Neural crest cell (in vitro differentiated cells): ENCODE data around the gene PPP2R1B. TPM values are rescaled to one million over a fixed set of nuclear protein-coding genes. Genes with fewer than 3 reads are reported as not detected.

ENCODE experiments used
- DNase-seq: peaks from one replicate; pipeline ENCODE4 v3.0.0; 2021; ENCODE audit warnings: low read depth, mixed read lengths, low spot score
- H3K27ac Mint-ChIP-seq: one replicate; pipeline ENCODE4 v1.8.0; 2021; ENCODE audit warnings: mild to moderate bottlenecking, mixed read lengths; ENCODE audit not compliant: unreplicated experiment
- H3K27me3 Mint-ChIP-seq: 2 replicates; pipeline ENCODE4 v1.8.0; 2021; ENCODE audit warnings: low read depth, mild to moderate bottlenecking, mixed read lengths
- H3K36me3 Mint-ChIP-seq: 2 replicates; pipeline ENCODE4 v1.8.0; 2021; ENCODE audit warnings: low read depth, mild to moderate bottlenecking, mixed read lengths
- H3K4me1 Mint-ChIP-seq: 2 replicates; pipeline ENCODE4 v1.8.0; 2021; ENCODE audit warnings: mixed read lengths
- H3K4me3 Mint-ChIP-seq: one replicate; pipeline ENCODE4 v1.8.0; 2021; ENCODE audit warnings: mild to moderate bottlenecking, mixed read lengths
- H3K9me3 Mint-ChIP-seq: 2 replicates; pipeline ENCODE4 v1.8.0; 2021; ENCODE audit warnings: mixed read lengths
- CTCF ChIP-seq: fragments of 200-600 bp; sonication (generic); conservative IDR thresholded peaks from 2 replicates; pipeline ENCODE4 v1.5.0; 2021; ENCODE audit warnings: antibody characterized with exemption, mild to moderate bottlenecking
- total RNA-seq: library from RNA; stranded (reverse); gene quantifications from 2 replicates; pipeline ENCODE4 v1.2.1, GENCODE V29; 2021

Gene PPP2R1B
- total RNA-seq, 1 donor from 2014 or later: 80.4 TPM

GRCh38 chr11:111700162-111700561 is 66.0 kb downstream of the PPP2R1B start:
- Mint-ChIP-seq H3K27ac (no peak overlapping the region), H3K27me3 (peaks cover 18% of the 10 kb centered on the region), H3K9me3 (no peaks in the 10 kb centered on the region), H3K4me3 (no peak overlapping the region), H3K36me3 (peaks cover 4% of the 10 kb centered on the region), H3K4me1 (peaks cover 22% of the 10 kb centered on the region)
- DNase-seq: no peak
- TF ChIP-seq CTCF: no peak

- H3K4me3 Mint-ChIP-seq: no peak overlapping the region
Observed at GRCh38 chr11:111699579-111700156, 66.5 kb downstream of the PPP2R1B start.

GRCh38 chr11:111698852-111699559 is 67.2 kb downstream of the PPP2R1B start:
- Mint-ChIP-seq H3K4me3 (no peak overlapping the region), H3K27ac (no peak overlapping the region), H3K9me3 (no peaks in the 10 kb centered on the region), H3K4me1 (peaks cover 33% of the 10 kb centered on the region), H3K27me3 (peaks cover 12% of the 10 kb centered on the region), H3K36me3 (peaks cover under 1% of the 10 kb centered on the region)
- DNase-seq: no peak
- no peak for TF ChIP-seq CTCF

More at GRCh38 chr11:111699579-111700156, 66.5 kb downstream of the PPP2R1B start:
- Mint-ChIP-seq H3K9me3 (no peaks in the 10 kb centered on the region), H3K27ac (no peak overlapping the region), H3K36me3 (peaks cover 3% of the 10 kb centered on the region), H3K27me3 (peaks cover 15% of the 10 kb centered on the region), H3K4me1 (peaks cover 27% of the 10 kb centered on the region)
- DNase-seq: no peak
- no peak for TF ChIP-seq CTCF

- H3K36me3 Mint-ChIP-seq: no peaks in the 10 kb centered on the region
- peaks cover 37% of the 10 kb centered on the region for H3K4me1 Mint-ChIP-seq
- no peaks in the 10 kb centered on the region for H3K9me3 Mint-ChIP-seq
- H3K4me3 Mint-ChIP-seq: no peak overlapping the region
- no peak for TF ChIP-seq CTCF
- peaks cover 5% of the 10 kb centered on the region for H3K27me3 Mint-ChIP-seq
- no peak for DNase-seq
- H3K27ac Mint-ChIP-seq: no peak overlapping the region
Observed at GRCh38 chr11:111697933-111698371, 68.2 kb downstream of the PPP2R1B start.

- Mint-ChIP-seq H3K9me3 (no peaks in the 10 kb centered on the region), H3K4me1 (peaks cover 46% of the 10 kb centered on the region), H3K27me3 (no peaks in the 10 kb centered on the region), H3K36me3 (no peaks in the 10 kb centered on the region), H3K4me3 (no peak overlapping the region), H3K27ac (no peak overlapping the region)
- TF ChIP-seq CTCF: no peak
- DNase-seq: no peak
Observed at GRCh38 chr11:111696556-111696955, 69.6 kb downstream of the PPP2R1B start.
